Heart left ventricle (tissue), 13 donors: Measurements from ENCODE around the gene PAX4.

Experiments
- CTCF ChIP-seq, 12 donors: fragments of 200-600 bp; sonication (generic) in 4 of 12; IDR thresholded peaks; one replicate each; pipeline versions ENCODE4 v1.5.0 to v1.8.0; 2018 to 2022; ENCODE audit warnings: antibody characterized with exemption in 12 of 12, mild to moderate bottlenecking in 5 of 12
- POLR2A ChIP-seq, 2 donors: fragments of 450-650 bp; IDR thresholded peaks; one replicate each; pipeline ENCODE4 v1.6.1; 2017; ENCODE audit warnings: antibody characterized with exemption in 2 of 2, mild to moderate bottlenecking in 2 of 2, moderate library complexity in 2 of 2
- donor health status: ischemic (EF 13 %, LVEDD 7.1; RV severe dilation, severe dysfunction).
- donor health status: DM: no; HTN: yes; CAD: no.
- donor health status: DM: no; HTN: no; CAD: no.
- donor health status: ischemic (EF 25% LVEDD 6.9; RV normal size, moderate dysfunction).
- donor health status: ischemic (EF 25% LVEDD 5.7; RV mildly dilated, moderate dysfunction).
- donor health status: ischemic (EF 35%, LVEDD 5.7; RV mildly dilated, moderate dysfunction).
- donor health status: nonischemic (EF 11% LVEDD 7.7; RV severe dilation, severe dysfunction).
- donor health status: DM: yes; HTN: yes; CAD: no.
- donor health status: PGD.
- donor health status: ischemic (EF 29% LVEDD 5.4; RV normal size, mild dysfunction).
- donor health status: nonischemic (EF 23%, LVEDD 6.1; RV moderate dilation, normal function).

GRCh38 chr7:127629268-127629854 is 11.4 kb upstream of the PAX4 start:
- TF ChIP-seq CTCF (IDR thresholded peaks at IDR 0.05) (peak in 8 of 12 donors; percentile 8 to 46 (median 33)), POLR2A (IDR thresholded peaks at IDR 0.05) (no peak)
